H9 (cell line): ENCODE measurements around the gene ANXA1. TPM values are rescaled to one million over a fixed set of nuclear protein-coding genes. Genes with fewer than 3 reads are reported as not detected.

Experiments
- DNase-seq: peaks from one replicate; pipeline ENCODE4 v3.0.0-alpha.2; 2017
- H2AFZ ChIP-seq: one replicate; pipeline ENCODE4 v1.6.1; 2013; ENCODE audit warnings: mild to moderate bottlenecking, low read length, control low read depth, moderate library complexity
- H2AK5ac ChIP-seq: 2 replicates; pipeline ENCODE4 v1.6.1; 2013; ENCODE audit warnings: low read length, control low read depth, mixed read lengths; ENCODE audit not compliant: insufficient read length
- H2BK120ac ChIP-seq: one replicate; pipeline ENCODE4 v1.6.1; 2013; ENCODE audit warnings: low read depth, mild to moderate bottlenecking, low read length, control low read depth, inconsistent platforms; ENCODE audit not compliant: poor library complexity, severe bottlenecking
- H2BK12ac ChIP-seq: 2 replicates; pipeline ENCODE4 v1.6.1; 2013; ENCODE audit warnings: low read length, control low read depth, mixed read lengths, low read depth; ENCODE audit not compliant: insufficient read length
- H2BK15ac ChIP-seq: 2 replicates; pipeline ENCODE4 v1.6.1; 2013; ENCODE audit warnings: low read depth, low read length, control low read depth
- H2BK20ac ChIP-seq: one replicate; pipeline ENCODE4 v1.6.1; 2013; ENCODE audit warnings: low read depth, mild to moderate bottlenecking, low read length, control low read depth, inconsistent platforms; ENCODE audit not compliant: poor library complexity, severe bottlenecking
- H2BK5ac ChIP-seq: 2 replicates; pipeline ENCODE4 v1.6.1; 2013; ENCODE audit warnings: low read length, control low read depth, mixed read lengths; ENCODE audit not compliant: insufficient read length
- H3K14ac ChIP-seq: 2 replicates; pipeline ENCODE4 v1.6.1; 2013; ENCODE audit warnings: low read length, control low read depth; ENCODE audit not compliant: insufficient read depth
- H3K18ac ChIP-seq: 2 replicates; pipeline ENCODE4 v1.6.1; 2013; ENCODE audit warnings: low read depth, mild to moderate bottlenecking, mixed read lengths, low read length, control low read depth; ENCODE audit not compliant: insufficient read length
- H3K23ac ChIP-seq: 2 replicates; pipeline ENCODE4 v1.6.1; 2013; ENCODE audit warnings: low read length, control low read depth, mixed read lengths, low read depth; ENCODE audit not compliant: insufficient read length
- H3K23me2 ChIP-seq: 2 replicates; pipeline ENCODE4 v1.6.1; 2013; ENCODE audit warnings: low read depth, mild to moderate bottlenecking, mixed read lengths, low read length, control low read depth; ENCODE audit not compliant: insufficient read length, poor library complexity, severe bottlenecking
- H3K27ac ChIP-seq: 2 replicates; pipeline ENCODE4 v1.5.1; 2013; ENCODE audit warnings: low read length, control low read depth, mixed read lengths, low read depth; ENCODE audit not compliant: insufficient read length
- H3K27me3 ChIP-seq: 2 replicates; pipeline ENCODE4 v1.6.1; 2013; ENCODE audit warnings: low read length, control low read depth, inconsistent platforms; ENCODE audit not compliant: insufficient read depth
- H3K4ac ChIP-seq: 2 replicates; pipeline ENCODE4 v1.6.1; 2013; ENCODE audit warnings: low read depth, mild to moderate bottlenecking, control low read depth, inconsistent platforms, low read length, moderate library complexity
- H3K4me1 ChIP-seq: 2 replicates; pipeline ENCODE4 v1.6.1; 2013; ENCODE audit warnings: low read length, control low read depth, inconsistent platforms; ENCODE audit not compliant: insufficient read depth
- H3K4me2 ChIP-seq: 2 replicates; pipeline ENCODE4 v1.6.1; 2013; ENCODE audit warnings: low read length, control low read depth, mixed read lengths; ENCODE audit not compliant: insufficient read length, insufficient read depth
- H3K56ac ChIP-seq: 2 replicates; pipeline ENCODE4 v1.6.1; 2013; ENCODE audit warnings: low read depth, mild to moderate bottlenecking, mixed read lengths, low read length, control low read depth; ENCODE audit not compliant: insufficient read length
- H3K79me1 ChIP-seq: 2 replicates; pipeline ENCODE4 v1.6.1; 2013; ENCODE audit warnings: low read depth, mild to moderate bottlenecking, moderate library complexity, low read length, control low read depth, inconsistent platforms; ENCODE audit not compliant: insufficient read depth, poor library complexity, severe bottlenecking
- H3K79me2 ChIP-seq: 2 replicates; pipeline ENCODE4 v1.6.1; 2013; ENCODE audit warnings: low read length, control low read depth, inconsistent platforms; ENCODE audit not compliant: insufficient read depth
- H3K9ac ChIP-seq: 2 replicates; pipeline ENCODE4 v1.6.1; 2013; ENCODE audit warnings: low read length, control low read depth, mixed read lengths; ENCODE audit not compliant: insufficient read length; ENCODE audit errors: extremely low read depth
- H3K9me3 ChIP-seq: one replicate; pipeline ENCODE4 v1.6.1; 2013; ENCODE audit warnings: low read depth, low read length, inconsistent platforms; ENCODE audit not compliant: control insufficient read depth
- H3T11ph ChIP-seq: one replicate; pipeline ENCODE4 v1.6.1; 2013; ENCODE audit warnings: mild to moderate bottlenecking, low read length, control low read depth, inconsistent platforms
- H4K20me1 ChIP-seq: one replicate; pipeline ENCODE4 v1.6.1; 2013; ENCODE audit not compliant: control insufficient read depth, insufficient read length, insufficient read depth
- H4K5ac ChIP-seq: 2 replicates; pipeline ENCODE4 v1.6.1; 2013; ENCODE audit warnings: low read depth, mild to moderate bottlenecking, mixed read lengths, low read length, control low read depth; ENCODE audit not compliant: insufficient read length
- H4K8ac ChIP-seq: replicated peaks from 2 replicates; pipeline ENCODE4 v1.6.1; 2013; ENCODE audit warnings: low read length, control low read depth, mixed read lengths, low read depth; ENCODE audit not compliant: insufficient read length
- H4K91ac ChIP-seq: 2 replicates; pipeline ENCODE4 v1.6.1; 2013; ENCODE audit warnings: low read depth, mild to moderate bottlenecking, moderate library complexity, mixed read lengths, low read length, control low read depth; ENCODE audit not compliant: insufficient read length
- H3K27ac Mint-ChIP-seq, 3 experiments: 2 replicates in 2 of 3; 3 replicates in 1 of 3; pipeline ENCODE4 v1.8.0; 2020 to 2021; ENCODE audit warnings: mixed read lengths in 3 of 3, mild to moderate bottlenecking in 1 of 3, moderate library complexity in 1 of 3
- H3K27me3 Mint-ChIP-seq: 2 replicates; pipeline ENCODE4 v1.8.0; 2021; ENCODE audit warnings: low read depth, mild to moderate bottlenecking, moderate library complexity, mixed read lengths
- H3K36me3 Mint-ChIP-seq, 3 experiments: 2 replicates in 2 of 3; 3 replicates in 1 of 3; pipeline ENCODE4 v1.8.0; 2020 to 2021; ENCODE audit warnings: low read depth in 3 of 3, mixed read lengths in 3 of 3; ENCODE audit not compliant: insufficient read depth in 1 of 3
- H3K4me1 Mint-ChIP-seq, 2 experiments: 2 replicates each; pipeline ENCODE4 v1.8.0; 2020; ENCODE audit warnings: mixed read lengths in 2 of 2
- H3K4me3 Mint-ChIP-seq, 2 experiments: 2 replicates in 1 of 2; 3 replicates in 1 of 2; pipeline ENCODE4 v1.8.0; 2020 to 2021; ENCODE audit warnings: mild to moderate bottlenecking in 2 of 2, mixed read lengths in 2 of 2, moderate library complexity in 1 of 2
- H3K9me3 Mint-ChIP-seq, 2 experiments: 2 replicates in 1 of 2; 3 replicates in 1 of 2; pipeline ENCODE4 v1.8.0; 2020; ENCODE audit warnings: mild to moderate bottlenecking in 2 of 2, mixed read lengths in 2 of 2, moderate library complexity in 1 of 2
- CTCF ChIP-seq: fragments of 200-600 bp; sonication (generic); conservative IDR thresholded peaks from 3 replicates; pipeline ENCODE4 v1.8.0; 2021; ENCODE audit warnings: antibody characterized with exemption, mild to moderate bottlenecking
- whole genome bisulfite sequencing: extraction: QIAGEN DNeasy Blood & Tissue Kit; methylation state at CpG from one replicate; pipeline ENCODE4 v1.1.7; 2013; ENCODE audit warnings: missing lambda C conversion rate, low lambda C conversion rate, mixed read lengths; ENCODE audit not compliant: insufficient read length; ENCODE audit errors: extremely low coverage; 5-methylcytosine and 5-hydroxymethylcytosine counted together
- total RNA-seq: library from RNA; stranded (reverse); gene quantifications from 2 replicates; pipeline ENCODE4 v1.2.1, GENCODE V29; 2021

ANXA1 gene
- total RNA-seq, 1 experiment from 2014 or later, result 3.5 TPM

- Mint-ChIP-seq H3K36me3 (no peaks in the 10 kb centered on the region), H3K4me1 (peaks cover 26 to 28% of the 10 kb centered on the region in 2 experiments), H3K4me3 (no peak overlapping the region), H3K27me3 (no peaks in the 10 kb centered on the region), H3K27ac (no peak overlapping the region), H3K9me3 (no peaks in the 10 kb centered on the region; a peak in 1 of 5 replicates)
- H3K23ac ChIP-seq, result no peak overlapping the region
- no peak for TF ChIP-seq CTCF
- H2BK20ac ChIP-seq, result no peak overlapping the region
- peaks cover 4% of the 10 kb centered on the region; the same call in 1 of the 2 replicates for H3K4me1 ChIP-seq
- no peak overlapping the region for H2AFZ ChIP-seq
- H2BK12ac ChIP-seq, result no peak overlapping the region
- no peak overlapping the region for H4K91ac ChIP-seq
- no CpG with 5 or more reads among the region's 3 CpGs for WGBS
- H3K4me2 ChIP-seq, result no peak overlapping the region
- no peak overlapping the region for H2BK120ac ChIP-seq
- no peaks in the 10 kb centered on the region for H3K79me1 ChIP-seq
- H2BK5ac ChIP-seq, result no peak overlapping the region
- no peaks in the 10 kb centered on the region for H4K20me1 ChIP-seq
- H3K4ac ChIP-seq, result no peak overlapping the region
- no peak overlapping the region for H4K8ac ChIP-seq
- H3K56ac ChIP-seq, result no peak overlapping the region
- no peaks in the 10 kb centered on the region for H3K9me3 ChIP-seq
- H3K14ac ChIP-seq, result no peak overlapping the region
- H4K5ac ChIP-seq, result no peak overlapping the region
- H3K23me2 ChIP-seq, result no peaks in the 10 kb centered on the region
- no peak overlapping the region for H3K9ac ChIP-seq
- no peak overlapping the region for H3T11ph ChIP-seq
- 0 out of 2 replicates have a peak, but pooled peaks cover 2% of the 10 kb centered on the region for H3K79me2 ChIP-seq
- DNase-seq, result no peak
- no peak overlapping the region for H2BK15ac ChIP-seq
- H3K27ac ChIP-seq, result no peak overlapping the region
- H2AK5ac ChIP-seq, result no peak overlapping the region
- H3K18ac ChIP-seq, result no peak overlapping the region
- H3K27me3 ChIP-seq, result no peaks in the 10 kb centered on the region
Measured at GRCh38 chr9:73210886-73211666, 59.4 kb downstream of the ANXA1 start.
